ENCODE measurements around the gene DHX8. TPM values are rescaled to one million over a fixed set of nuclear protein-coding genes. Genes with fewer than 3 reads are reported as not detected.

DHX8 gene
- total RNA-seq, 2 experiments from 2014 or later, result 37.0 to 48.3 TPM

GRCh38 chr17:43530288-43531081 lies 46.7 kb downstream of the DHX8 start:
- H4K20me1 ChIP-seq (ENCODE audit: insufficient read depth, low read length), result no peaks in the 10 kb centered on the region
- ChIA-PET POLR2A (no interaction called here), CTCF (ENCODE audit: unreplicated experiment) (no interaction called here)
- no peaks in the 10 kb centered on the region for H3K9me2 ChIP-seq (ENCODE audit: insufficient read depth, low read length)
- no peak overlapping the region for H3K27ac ChIP-seq (ENCODE audit: low read depth, low read length, poor library complexity, severe bottlenecking)
- no peaks in the 10 kb centered on the region for H3K9me3 ChIP-seq (ENCODE audit: low read length)
- no peak for DNase-seq (ENCODE audit: low spot score)
- TF ChIP-seq CTCF (conservative IDR thresholded peaks at IDR 0.05; ENCODE audit: low read length), result no peak
- no peak for TF ChIP-seq EZH2phosphoT487 (IDR thresholded peaks at IDR 0.05; ENCODE audit: borderline replicate concordance, low read depth, low read length)
- H3K4me3 ChIP-seq (ENCODE audit: low read depth, low read length, poor library complexity, severe bottlenecking), result no peak overlapping the region
- no peaks in the 10 kb centered on the region for H3K4me1 ChIP-seq (ENCODE audit: insufficient read depth, low read length, poor library complexity, severe bottlenecking)
- H2AFZ ChIP-seq (ENCODE audit: low read length), result no peak overlapping the region
- intact Hi-C loops (cut with micrococcal nuclease; ENCODE audit: unreplicated experiment), result no loop called here
- BruUV-seq (replicated peaks), result no TSS peak
- no peaks in the 10 kb centered on the region for H3K79me2 ChIP-seq (ENCODE audit: insufficient read depth, low read depth, low read length)
- peaks cover 10% of the 10 kb centered on the region; the same call in 1 of the 2 replicates for H3K36me3 ChIP-seq (ENCODE audit: insufficient read depth, low read length)
- H3K4me2 ChIP-seq (ENCODE audit: low read length), result no peak overlapping the region

- Histone ChIP-seq H3K9me2 (ENCODE audit: insufficient read depth, low read length) (no peaks in the 10 kb centered on the region), H3K36me3 (ENCODE audit: insufficient read depth, low read length) (peaks cover 6% of the 10 kb centered on the region; the same call in 1 of the 2 replicates), H4K20me1 (ENCODE audit: insufficient read depth, low read length) (no peaks in the 10 kb centered on the region), H3K4me2 (ENCODE audit: low read length) (no peak overlapping the region), H2AFZ (ENCODE audit: low read length) (no peak overlapping the region), H3K4me1 (ENCODE audit: insufficient read depth, low read length, poor library complexity, severe bottlenecking) (no peaks in the 10 kb centered on the region), H3K4me3 (ENCODE audit: low read depth, low read length, poor library complexity, severe bottlenecking) (no peak overlapping the region), H3K9me3 (ENCODE audit: low read length) (no peaks in the 10 kb centered on the region), H3K27ac (ENCODE audit: low read depth, low read length, poor library complexity, severe bottlenecking) (no peak overlapping the region), H3K79me2 (ENCODE audit: insufficient read depth, low read depth, low read length) (no peaks in the 10 kb centered on the region)
- DNase-seq (ENCODE audit: low spot score), result no peak
- TF ChIP-seq CTCF (conservative IDR thresholded peaks at IDR 0.05; ENCODE audit: low read length) (no peak), EZH2phosphoT487 (IDR thresholded peaks at IDR 0.05; ENCODE audit: borderline replicate concordance, low read depth, low read length) (no peak)
- intact Hi-C loops (cut with micrococcal nuclease; ENCODE audit: unreplicated experiment), result no loop called here
- ChIA-PET CTCF (ENCODE audit: unreplicated experiment) (no interaction called here), POLR2A (no interaction called here)
- no TSS peak for BruUV-seq (replicated peaks)
These were observed 47.3 kb downstream of the DHX8 start for GRCh38 chr17:43531082-43531378.

- Histone ChIP-seq H3K9me2 (ENCODE audit: insufficient read depth, low read length) (no peaks in the 10 kb centered on the region), H3K4me2 (ENCODE audit: low read length) (no peak overlapping the region), H2AFZ (ENCODE audit: low read length) (no peak overlapping the region), H3K27ac (ENCODE audit: low read depth, low read length, poor library complexity, severe bottlenecking) (no peak overlapping the region), H3K79me2 (ENCODE audit: insufficient read depth, low read depth, low read length) (no peaks in the 10 kb centered on the region), H3K36me3 (ENCODE audit: insufficient read depth, low read length) (peaks cover 3% of the 10 kb centered on the region; the same call in 1 of the 2 replicates), H3K4me3 (ENCODE audit: low read depth, low read length, poor library complexity, severe bottlenecking) (no peak overlapping the region), H3K4me1 (ENCODE audit: insufficient read depth, low read length, poor library complexity, severe bottlenecking) (no peaks in the 10 kb centered on the region), H3K9me3 (ENCODE audit: low read length) (no peaks in the 10 kb centered on the region), H4K20me1 (ENCODE audit: insufficient read depth, low read length) (no peaks in the 10 kb centered on the region)
- intact Hi-C loops (cut with micrococcal nuclease; ENCODE audit: unreplicated experiment), result no loop called here
- DNase-seq (ENCODE audit: low spot score), result no peak
- ChIA-PET CTCF (ENCODE audit: unreplicated experiment) (no interaction called here), POLR2A (interaction anchor here (0.6 kb wide), 1 partner anchor 21 kb away, joined by 3 read pairs; no protein-coding TSS in a partner anchor)
- TF ChIP-seq EZH2phosphoT487 (IDR thresholded peaks at IDR 0.05; ENCODE audit: borderline replicate concordance, low read depth, low read length) (no peak), CTCF (conservative IDR thresholded peaks at IDR 0.05; ENCODE audit: low read length) (no peak)
- no TSS peak for BruUV-seq (replicated peaks)
These were observed 48.2 kb downstream of the DHX8 start for GRCh38 chr17:43531955-43532354.

Data from OCI-LY7 (cell line).